Measurements from ENCODE around the gene G0S2.

Gene G0S2

GRCh38 chr1:209721323-209721722, 46.1 kb downstream of the G0S2 start:
- no peak for DNase-seq

GRCh38 chr1:209723265-209723664, 48.1 kb downstream of the G0S2 start:
- no peak for DNase-seq

GRCh38 chr1:209723756-209724693, 48.8 kb downstream of the G0S2 start:
- DNase-seq, result no peak

Measured in CD4-positive, alpha-beta T cell treated with Interferon alpha-2 for 1 hour (primary cell).